ENCODE measurements around the gene ADGRD1.

DNA sequence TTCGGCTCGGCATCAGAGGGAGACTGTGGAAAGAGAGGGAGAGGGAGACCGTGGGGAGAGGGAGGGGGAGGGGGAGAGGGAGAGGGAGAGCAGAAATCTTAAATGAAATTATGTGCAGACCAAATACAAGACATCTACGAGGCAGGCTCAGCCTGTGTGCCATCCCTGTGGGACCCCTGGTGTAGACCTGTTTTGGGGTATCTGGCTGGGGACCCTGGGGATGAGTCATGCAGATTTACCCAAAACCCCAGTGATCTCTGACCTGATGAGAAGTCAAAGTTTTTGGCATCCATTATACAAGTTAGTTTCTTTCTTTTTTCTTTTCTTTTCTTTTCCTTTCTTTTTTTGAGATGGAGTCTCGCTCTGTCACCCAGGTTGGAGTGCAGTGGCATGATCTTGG lies 44.4 kb downstream of the ADGRD1 start:
- TF ChIP-seq TAF1 (IDR thresholded peaks at IDR 0.05; ENCODE audit: borderline replicate concordance, insufficient read depth, low read length) (no peak), POLR2AphosphoS5 (IDR thresholded peaks at IDR 0.05; ENCODE audit: low read depth, low read length) (no peak), SIN3A (IDR thresholded peaks at IDR 0.05; ENCODE audit: borderline replicate concordance, insufficient read depth, low read length) (no peak)
- TF ChIP-seq, protein P1, sequence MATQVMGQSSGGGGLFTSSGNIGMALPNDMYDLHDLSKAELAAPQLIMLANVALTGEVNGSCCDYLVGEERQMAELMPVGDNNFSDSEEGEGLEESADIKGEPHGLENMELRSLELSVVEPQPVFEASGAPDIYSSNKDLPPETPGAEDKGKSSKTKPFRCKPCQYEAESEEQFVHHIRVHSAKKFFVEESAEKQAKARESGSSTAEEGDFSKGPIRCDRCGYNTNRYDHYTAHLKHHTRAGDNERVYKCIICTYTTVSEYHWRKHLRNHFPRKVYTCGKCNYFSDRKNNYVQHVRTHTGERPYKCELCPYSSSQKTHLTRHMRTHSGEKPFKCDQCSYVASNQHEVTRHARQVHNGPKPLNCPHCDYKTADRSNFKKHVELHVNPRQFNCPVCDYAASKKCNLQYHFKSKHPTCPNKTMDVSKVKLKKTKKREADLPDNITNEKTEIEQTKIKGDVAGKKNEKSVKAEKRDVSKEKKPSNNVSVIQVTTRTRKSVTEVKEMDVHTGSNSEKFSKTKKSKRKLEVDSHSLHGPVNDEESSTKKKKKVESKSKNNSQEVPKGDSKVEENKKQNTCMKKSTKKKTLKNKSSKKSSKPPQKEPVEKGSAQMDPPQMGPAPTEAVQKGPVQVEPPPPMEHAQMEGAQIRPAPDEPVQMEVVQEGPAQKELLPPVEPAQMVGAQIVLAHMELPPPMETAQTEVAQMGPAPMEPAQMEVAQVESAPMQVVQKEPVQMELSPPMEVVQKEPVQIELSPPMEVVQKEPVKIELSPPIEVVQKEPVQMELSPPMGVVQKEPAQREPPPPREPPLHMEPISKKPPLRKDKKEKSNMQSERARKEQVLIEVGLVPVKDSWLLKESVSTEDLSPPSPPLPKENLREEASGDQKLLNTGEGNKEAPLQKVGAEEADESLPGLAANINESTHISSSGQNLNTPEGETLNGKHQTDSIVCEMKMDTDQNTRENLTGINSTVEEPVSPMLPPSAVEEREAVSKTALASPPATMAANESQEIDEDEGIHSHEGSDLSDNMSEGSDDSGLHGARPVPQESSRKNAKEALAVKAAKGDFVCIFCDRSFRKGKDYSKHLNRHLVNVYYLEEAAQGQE (IDR thresholded peaks at IDR 0.05; ENCODE audit: insufficient read depth in 1 of 2, low read depth in 2 of 2, low read length in 2 of 2): no peak

All from PFSK-1 (cell line).